ENCODE results near the gene MAPKAPK3.
A peak's percentile ranks its signal among the peaks of the same experiment; 100 is the strongest.

MAPKAPK3 gene

GRCh38 chr3:50609071-50609762 lies 7.7 kb upstream of the MAPKAPK3 start:
- no peak for DNase-seq (ENCODE audit: low spot score)

- DNase-seq (ENCODE audit: low spot score), result no peak
These were observed 7.2 kb upstream of the MAPKAPK3 start for GRCh38 chr3:50609763-50610085.

GRCh38 chr3:50610181-50610971 lies 6.6 kb upstream of the MAPKAPK3 start:
- DNase-seq (ENCODE audit: low spot score), result no peak

- DNase-seq (ENCODE audit: low spot score), result no peak
These were observed 5.9 kb upstream of the MAPKAPK3 start for GRCh38 chr3:50610992-50611463.

- DNase-seq (ENCODE audit: low spot score), result peak; percentile 88
These were observed 5.3 kb upstream of the MAPKAPK3 start, which contains the start of gene CISH for GRCh38 chr3:50611464-50612233. TSS of gene CISH (minus strand) at chr3:50611774. CDS start at chr3:50611650, 124 bp downstream.

- DNase-seq (ENCODE audit: low spot score), result no peak
These were observed 4.6 kb upstream of the MAPKAPK3 start for GRCh38 chr3:50612234-50612882.

- no peak for DNase-seq (ENCODE audit: low spot score)
These were observed 3.7 kb upstream of the MAPKAPK3 start for GRCh38 chr3:50612970-50613846.

- DNase-seq (ENCODE audit: low spot score), result no peak
These were observed 1.8 kb upstream of the MAPKAPK3 start for GRCh38 chr3:50615190-50615589.

- DNase-seq (ENCODE audit: low spot score), result peak; percentile 83
These were observed 765 bp upstream of the MAPKAPK3 start for GRCh38 chr3:50616003-50616769.

- DNase-seq (ENCODE audit: low spot score), result peak; percentile 93
These were observed 218 bp upstream of the MAPKAPK3 start for GRCh38 chr3:50616770-50617095.

- DNase-seq (ENCODE audit: low spot score), result no peak
These were observed 1.0 kb downstream of the MAPKAPK3 start for GRCh38 chr3:50617911-50618481.

- no peak for DNase-seq (ENCODE audit: low spot score)
These were observed 3.5 kb downstream of the MAPKAPK3 start for GRCh38 chr3:50620420-50620819.

- no peak for DNase-seq (ENCODE audit: low spot score)
These were observed 3.9 kb downstream of the MAPKAPK3 start for GRCh38 chr3:50620820-50621219.

GRCh38 chr3:50622881-50623280 lies 5.9 kb downstream of the MAPKAPK3 start:
- DNase-seq (ENCODE audit: low spot score), result no peak

GRCh38 chr3:50623840-50624474 lies 7.0 kb downstream of the MAPKAPK3 start:
- peak; percentile 47 for DNase-seq (ENCODE audit: low spot score)

- no peak for DNase-seq (ENCODE audit: low spot score)
These were observed 7.7 kb downstream of the MAPKAPK3 start for GRCh38 chr3:50624634-50625033.

- DNase-seq (ENCODE audit: low spot score), result no peak
These were observed 8.6 kb downstream of the MAPKAPK3 start for GRCh38 chr3:50625231-50626182.

- DNase-seq (ENCODE audit: low spot score), result no peak
These were observed 9.4 kb downstream of the MAPKAPK3 start for GRCh38 chr3:50626401-50626800.
